A549 (cell line): Measurements from ENCODE around the gene PICK1. TPM values are rescaled to one million over a fixed set of nuclear protein-coding genes. Genes with fewer than 3 reads are reported as not detected.

ENCODE experiments used
- ATAC-seq, 2 experiments: fragments of 200-7000 bp in 1 of 2; fragments of >200 bp in 1 of 2; cut with Nextera tagmentation in 1 of 2; cut with Tn5 transposase in 1 of 2; 3 replicates each; pipeline versions ENCODE4 v1.8.0 to v1.9.1; 2018 to 2020; ENCODE audit warnings: mild to moderate bottlenecking in 1 of 2, moderate library complexity in 1 of 2
- CTCF ChIA-PET: fragments of 300-600 bp; sonication (Branson Sonifier 250); formaldehyde crosslinking; extraction: SDS; loops from one replicate; lab custom pipeline; 2021; ENCODE audit warnings: antibody characterized with exemption, inconsistent platforms; lab: Yijun Ruan, JAX
- POLR2A ChIA-PET: fragments of 350-600 bp; formaldehyde crosslinking; extraction: SDS; loops from one replicate; lab custom pipeline; 2021; ENCODE audit warnings: antibody characterized with exemption, inconsistent platforms; lab: Yijun Ruan, JAX
- DNase-seq, 2 experiments: peaks; one replicate each; pipeline versions ENCODE4 v3.0.0 to v3.0.0-alpha.2; 2011 to 2016; ENCODE audit warnings: low read depth in 1 of 2, low spot score in 1 of 2
- FAIRE-seq: peaks from 2 replicates; lab custom pipeline; 2011; peaks lifted over from hg19 to GRCh38; lab: Jason Lieb, UNC
- H3K27ac ChIP-seq, 2 experiments: fragments of >200 bp; sonication (Bioruptor Twin); formaldehyde crosslinking; 3 replicates each; pipeline ENCODE4 v1.5.1; 2016 to 2017
- H3K4me1 ChIP-seq: fragments of >200 bp; sonication (Bioruptor Twin); formaldehyde crosslinking; 3 replicates; pipeline ENCODE4 v1.6.1; 2016
- H3K4me2 ChIP-seq: fragments of >200 bp; sonication (Bioruptor Twin); formaldehyde crosslinking; 3 replicates; pipeline ENCODE4 v1.6.1; 2016
- H3K4me3 ChIP-seq: fragments of >200 bp; sonication (Bioruptor Twin); formaldehyde crosslinking; 3 replicates; pipeline ENCODE4 v1.5.1; 2016
- H3K9me3 ChIP-seq: fragments of >200 bp; sonication (Bioruptor Twin); formaldehyde crosslinking; 3 replicates; pipeline ENCODE4 v1.6.1; 2016
- BHLHE40 ChIP-seq: IDR thresholded peaks from 2 replicates; pipeline ENCODE4 v1.6.1; 2012; ENCODE audit warnings: low read depth, low read length, inconsistent platforms
- ELK1 ChIP-seq: fragments of 150-350 bp; IDR thresholded peaks from 2 replicates; pipeline ENCODE4 v1.6.1; 2014; ENCODE audit warnings: low read depth, mild to moderate bottlenecking, low read length
- EP300 ChIP-seq, 2 experiments: fragments of >200 bp; sonication (Bioruptor Twin); formaldehyde crosslinking; IDR thresholded peaks; 2 replicates in 1 of 2; 3 replicates in 1 of 2; pipeline ENCODE4 v1.6.1; 2016 to 2017
- FOSB ChIP-seq: fragments of 250-450 bp; sonication (Bioruptor Pico); IDR thresholded peaks from 2 replicates; pipeline ENCODE4 v1.5.0; 2020; ENCODE audit warnings: mild to moderate bottlenecking, moderate library complexity
- FOXS1 ChIP-seq: fragments of 250-450 bp; sonication (Bioruptor Pico); IDR thresholded peaks from 2 replicates; pipeline ENCODE4 v1.5.0; 2020; ENCODE audit warnings: mild to moderate bottlenecking, moderate library complexity
- JUNB ChIP-seq: fragments of >200 bp; sonication (Bioruptor Twin); formaldehyde crosslinking; IDR thresholded peaks from 2 replicates; pipeline ENCODE4 v1.6.1; 2016
- MYC ChIP-seq: IDR thresholded peaks from 2 replicates; pipeline ENCODE4 v1.6.1; 2012; ENCODE audit warnings: mild to moderate bottlenecking, inconsistent platforms, low read length, improper control_type of control experiment, borderline replicate concordance
- PBX3 ChIP-seq: IDR thresholded peaks from 2 replicates; pipeline ENCODE4 v1.6.1; 2012
- PHF8 ChIP-seq: fragments of 200-600 bp; sonication (generic); IDR thresholded peaks from 2 replicates; pipeline ENCODE4 v1.6.1; 2016; ENCODE audit warnings: low read depth, mild to moderate bottlenecking, antibody characterized with exemption, moderate library complexity, borderline replicate concordance
- RAD21 ChIP-seq, 2 experiments: fragments of >200 bp in 1 of 2; sonication (Bioruptor Twin) in 1 of 2; formaldehyde crosslinking in 1 of 2; IDR thresholded peaks in 1 of 2; conservative IDR thresholded peaks in 1 of 2; 2 replicates in 1 of 2; 3 replicates in 1 of 2; pipeline ENCODE4 v1.6.1; 2012 to 2018; ENCODE audit warnings: inconsistent platforms in 1 of 2
- RARB ChIP-seq: fragments of 250-450 bp; sonication (Bioruptor Pico); IDR thresholded peaks from 2 replicates; pipeline ENCODE4 v1.8.0; 2021; ENCODE audit warnings: mild to moderate bottlenecking, moderate library complexity
- SMC3 ChIP-seq: fragments of >200 bp; sonication (Bioruptor Twin); formaldehyde crosslinking; IDR thresholded peaks from 3 replicates; pipeline ENCODE4 v1.6.1; 2018; ENCODE audit warnings: inconsistent platforms
- ZC3H11A ChIP-seq: fragments of 450-650 bp; IDR thresholded peaks from 2 replicates; pipeline ENCODE4 v1.6.1; 2014; ENCODE audit warnings: antibody characterized with exemption, mild to moderate bottlenecking
- WGBS: methylation state at CpG from one replicate; pipeline ENCODE4 v1.1.6; 2017; ENCODE audit errors: missing lambda C conversion rate; 5-methylcytosine and 5-hydroxymethylcytosine counted together
- polyA plus RNA-seq, 4 experiments: library from polyadenylated mRNA; depleted of rRNA in 3 of 4; stranded (reverse); fragments of >200 nt; fragmentation: RNase III in 1 of 4; extraction: RNeasy Plus Mini Kit Qiagen cat#74134 plus additional on column Dnase treatment in 1 of 4; gene quantifications; 2 replicates in 3 of 4; 3 replicates in 1 of 4; pipeline ENCODE4 v1.2.3, GENCODE V29; 2011 to 2017
- TF ChIP-seq, protein P1 (sequence below): fragments of >200 bp; sonication (Bioruptor Twin); formaldehyde crosslinking; IDR thresholded peaks from 3 replicates; pipeline ENCODE4 v1.6.1; 2016

The PICK1 gene
- polyA plus RNA-seq, 2 of the 4 experiments (the other 2 are of a cell fraction), result 15.6 to 17.8 TPM

DNA sequence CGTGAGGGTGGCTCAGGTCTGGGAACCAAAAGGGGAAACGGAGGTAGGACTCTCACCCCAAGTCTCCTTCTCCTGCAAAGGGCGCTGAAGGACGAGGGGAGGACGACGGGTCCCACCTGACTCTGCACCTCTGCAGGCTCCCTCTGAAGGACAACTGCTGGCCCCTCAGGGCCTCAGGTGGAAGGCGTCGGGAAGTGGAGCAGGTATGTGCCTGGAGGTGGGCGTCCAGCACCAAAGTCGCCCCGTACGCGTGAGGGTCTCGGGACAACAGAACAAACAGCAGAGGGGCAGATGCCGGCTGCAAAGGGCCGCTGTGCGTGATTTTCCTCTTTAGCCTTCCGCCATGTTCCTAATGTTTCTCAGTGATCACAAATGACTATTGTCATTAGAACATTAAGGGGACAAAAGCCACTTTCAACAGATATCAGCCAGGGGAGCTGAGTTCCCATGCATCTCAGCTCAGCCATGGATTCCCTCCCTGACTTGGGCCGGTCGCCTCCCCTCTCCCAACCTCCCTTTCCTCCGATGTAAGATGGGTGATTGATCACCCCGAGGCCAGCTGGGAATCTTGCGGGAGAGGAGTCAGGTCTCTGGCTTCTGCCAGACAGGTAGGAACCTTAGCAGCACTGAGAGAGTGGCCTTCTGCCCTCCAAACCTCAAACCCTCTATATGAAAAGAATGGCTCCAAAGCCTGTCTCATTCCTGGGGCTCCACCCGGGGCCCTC is 25.9 kb downstream of the PICK1 start:
- 92% methylated on average over 21 of the region's 24 CpGs for WGBS
- DNase-seq (no peak), FAIRE-seq (no peak), ATAC-seq (no peak)
- Histone ChIP-seq H3K4me1 (no peaks in the 10 kb centered on the region), H3K4me2 (no peak overlapping the region), H3K4me3 (no peak overlapping the region), H3K9me3 (no peaks in the 10 kb centered on the region), H3K27ac (no peak overlapping the region)
- POLR2A ChIA-PET, result no interaction called here
- no peak for TF ChIP-seq PBX3
- no peak for TF ChIP-seq ELK1
- TF ChIP-seq RAD21 (conservative IDR thresholded peaks at IDR 0.05 in 1 of 2, IDR thresholded peaks at IDR 0.05 in 1 of 2), result no peak
- no peak for TF ChIP-seq EP300 (IDR thresholded peaks at IDR 0.05)
- CTCF ChIA-PET, result interaction anchor here (0.6 to 1.0 kb wide), 2 partner anchors 20 to 32 kb away, joined by 3 to 4 read pairs; no protein-coding TSS in a partner anchor

DNA sequence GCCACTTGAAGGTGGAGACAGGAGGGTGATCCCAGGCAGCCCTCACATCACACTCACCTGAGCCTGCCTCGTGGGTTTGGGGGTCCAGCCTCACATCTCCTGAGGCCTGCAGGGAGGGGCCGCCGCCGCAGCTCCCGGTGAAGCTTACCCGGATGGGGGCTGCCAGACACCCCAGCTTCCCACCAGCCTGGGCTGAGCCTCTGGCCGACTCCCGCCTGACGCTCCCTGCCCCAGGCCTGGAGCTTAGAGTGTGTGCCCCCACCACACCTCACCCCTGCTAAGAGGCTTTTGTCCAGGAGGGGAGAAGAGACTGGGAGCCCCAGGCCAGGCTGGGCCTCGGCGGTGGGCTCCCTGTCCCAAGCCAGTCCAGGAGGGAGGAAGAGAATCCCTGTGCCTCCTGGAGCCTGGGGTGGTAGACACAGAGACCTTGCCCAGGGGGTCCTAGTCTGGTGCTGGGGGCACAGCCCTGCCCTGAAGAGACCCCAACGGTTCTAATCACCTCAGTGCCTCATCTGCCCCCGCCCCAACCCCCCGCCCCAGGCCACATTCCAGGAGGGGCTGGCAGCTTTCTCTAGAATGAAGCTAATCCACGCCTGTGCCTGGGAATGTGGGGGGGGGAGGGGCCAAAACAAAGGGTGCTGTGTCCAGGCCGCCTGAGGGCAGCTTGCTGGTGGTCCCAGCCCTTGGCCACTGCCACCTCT is 26.9 kb downstream of the PICK1 start, which contains the start of gene SLC16A8:
Gene SLC16A8 (minus strand): TSS at position 254 of the 701 bp plus-strand sequence. CDS start 1,311 bp downstream, outside the sequence.
- ChIA-PET CTCF (interaction anchor here (0.6 kb wide), 1 partner anchor 19 kb away, joined by 3 read pairs; no protein-coding TSS in a partner anchor), POLR2A (interaction anchor here (0.6 kb wide), 1 partner anchor 54 kb away, joined by 3 read pairs; no protein-coding TSS in a partner anchor)
- WGBS, result 80% methylated on average over 1 of the region's 16 CpGs
- Histone ChIP-seq H3K4me2 (no peak within 1 kb of the TSS), H3K4me3 (no peak within 1 kb of the TSS), H3K27ac (no peak within 1 kb of the TSS), H3K9me3 (no peaks in the 10 kb centered on the region), H3K4me1 (no peaks in the 10 kb centered on the region)
- TF ChIP-seq BHLHE40, result no peak
- TF ChIP-seq FOXS1 (CRISPR knock-in tag), result no peak
- no peak for TF ChIP-seq ZC3H11A
- FAIRE-seq (no peak), DNase-seq (no peak), ATAC-seq (no peak; a peak in 1 of 6 replicates)

DNA sequence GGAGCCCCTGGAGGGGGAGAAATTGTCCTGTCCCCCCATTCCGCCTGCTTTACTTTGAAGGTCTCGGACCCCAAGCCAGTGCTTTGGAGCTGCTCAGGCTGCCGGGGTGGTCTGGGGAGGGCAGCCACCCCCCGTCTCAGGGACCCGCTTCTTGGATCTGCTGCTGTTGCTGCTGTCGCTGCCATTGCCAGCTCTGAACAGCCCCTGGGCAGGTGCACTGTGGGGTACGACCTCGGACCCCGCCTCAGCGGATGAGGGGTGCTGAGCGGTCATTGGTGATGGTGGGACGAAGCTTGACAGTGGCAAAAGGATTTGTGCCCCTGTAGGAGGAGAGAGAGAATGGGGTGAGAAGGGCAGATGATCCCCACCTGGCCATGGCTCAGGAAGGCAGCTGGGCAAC is 27.9 kb downstream of the PICK1 start:
- Histone ChIP-seq H3K4me2 (no peak overlapping the region), H3K9me3 (no peaks in the 10 kb centered on the region), H3K4me3 (no peak overlapping the region), H3K27ac (no peak overlapping the region), H3K4me1 (no peaks in the 10 kb centered on the region)
- no peak for DNase-seq
- FAIRE-seq, result no peak
- 96% methylated on average over 10 of the region's 12 CpGs for WGBS
- TF ChIP-seq BHLHE40 (no peak), MYC (no peak), JUNB (no peak), SMC3 (no peak)
- TF ChIP-seq, protein P1, sequence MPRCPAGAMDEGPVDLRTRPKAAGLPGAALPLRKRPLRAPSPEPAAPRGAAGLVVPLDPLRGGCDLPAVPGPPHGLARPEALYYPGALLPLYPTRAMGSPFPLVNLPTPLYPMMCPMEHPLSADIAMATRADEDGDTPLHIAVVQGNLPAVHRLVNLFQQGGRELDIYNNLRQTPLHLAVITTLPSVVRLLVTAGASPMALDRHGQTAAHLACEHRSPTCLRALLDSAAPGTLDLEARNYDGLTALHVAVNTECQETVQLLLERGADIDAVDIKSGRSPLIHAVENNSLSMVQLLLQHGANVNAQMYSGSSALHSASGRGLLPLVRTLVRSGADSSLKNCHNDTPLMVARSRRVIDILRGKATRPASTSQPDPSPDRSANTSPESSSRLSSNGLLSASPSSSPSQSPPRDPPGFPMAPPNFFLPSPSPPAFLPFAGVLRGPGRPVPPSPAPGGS, result no peak
- no peak for ATAC-seq
- ChIA-PET CTCF (no interaction called here), POLR2A (no interaction called here)

DNA sequence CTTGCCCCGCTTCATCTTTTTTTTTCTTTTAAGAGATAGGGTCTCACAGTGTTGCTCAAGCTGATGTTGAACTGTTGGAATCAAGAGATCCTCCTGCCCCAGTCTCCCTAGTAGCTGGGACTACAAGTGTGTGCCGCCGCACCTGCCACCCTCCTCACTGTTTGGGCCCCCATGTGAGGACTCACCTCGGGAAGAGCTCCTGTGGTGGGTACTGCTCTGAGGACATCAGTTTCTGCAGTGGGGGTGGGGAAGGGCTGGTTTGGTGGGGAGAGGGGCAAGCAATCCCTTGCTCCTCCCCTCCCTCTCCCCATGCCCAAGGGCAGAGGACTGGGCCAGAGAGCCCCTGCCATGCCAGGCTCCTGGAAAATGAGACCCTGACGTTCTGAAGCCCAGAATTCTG is 28.3 kb downstream of the PICK1 start:
- DNase-seq (no peak), ATAC-seq (no peak), FAIRE-seq (no peak)
- ChIA-PET POLR2A (no interaction called here), CTCF (no interaction called here)
- WGBS, result 27% methylated on average over 2 of the region's 5 CpGs
- H3K4me3 ChIP-seq, result no peak overlapping the region
- H3K4me1 ChIP-seq, result no peaks in the 10 kb centered on the region
- no peak for TF ChIP-seq FOSB
- no peak for TF ChIP-seq RARB (CRISPR knock-in tag)
- TF ChIP-seq PHF8, result no peak
- no peaks in the 10 kb centered on the region for H3K9me3 ChIP-seq
- H3K27ac ChIP-seq, result no peak overlapping the region
- no peak overlapping the region for H3K4me2 ChIP-seq
